ENCODE measurements around the gene LMX1A.

Gene LMX1A

GRCh38 chr1:165325460-165326203 is 30.9 kb downstream of the LMX1A start:
- no peak for DNase-seq

GRCh38 chr1:165324050-165324449 is 32.5 kb downstream of the LMX1A start:
- DNase-seq = no peak

GRCh38 chr1:165317612-165318011 is 38.9 kb downstream of the LMX1A start:
- DNase-seq = no peak

- DNase-seq = no peak
These were observed 40.3 kb downstream of the LMX1A start for GRCh38 chr1:165316153-165316772.

GRCh38 chr1:165315481-165315880 is 41.0 kb downstream of the LMX1A start:
- DNase-seq = no peak

GRCh38 chr1:165313903-165314302 is 42.6 kb downstream of the LMX1A start:
- no peak for DNase-seq

GRCh38 chr1:165312591-165312990 is 43.9 kb downstream of the LMX1A start:
- no peak for DNase-seq

GRCh38 chr1:165306543-165307434 is 49.7 kb downstream of the LMX1A start:
- no peak for DNase-seq

GRCh38 chr1:165303386-165303785 is 53.1 kb downstream of the LMX1A start:
- DNase-seq = no peak

- no peak for DNase-seq
These were observed 56.1 kb downstream of the LMX1A start for GRCh38 chr1:165300400-165300903.

- no peak for DNase-seq
These were observed 58.2 kb downstream of the LMX1A start for GRCh38 chr1:165298203-165298820.

GRCh38 chr1:165296205-165296604 is 60.3 kb downstream of the LMX1A start:
- no peak for DNase-seq

- DNase-seq = no peak
These were observed 66.4 kb downstream of the LMX1A start for GRCh38 chr1:165290148-165290547.

- no peak for DNase-seq
These were observed 67.0 kb downstream of the LMX1A start for GRCh38 chr1:165289556-165289955.

- peak; percentile 30 for DNase-seq
These were observed 68.0 kb downstream of the LMX1A start for GRCh38 chr1:165288350-165289120.

GRCh38 chr1:165287781-165288180 is 68.7 kb downstream of the LMX1A start:
- DNase-seq = no peak

- no peak for DNase-seq
These were observed 69.2 kb downstream of the LMX1A start for GRCh38 chr1:165287329-165287728.

GRCh38 chr1:165284454-165284853 is 72.1 kb downstream of the LMX1A start:
- DNase-seq = peak; percentile 22

GRCh38 chr1:165281207-165281901 is 75.2 kb downstream of the LMX1A start:
- DNase-seq = no peak

GRCh38 chr1:165279882-165280281 is 76.6 kb downstream of the LMX1A start:
- no peak for DNase-seq

GRCh38 chr1:165276314-165276713 is 80.2 kb downstream of the LMX1A start:
- DNase-seq = no peak

Measured in right kidney (tissue), 1 donor.